ENCODE results near the gene WSCD2.

WSCD2 gene

GRCh38 chr12:108156717-108157116, 27.6 kb downstream of the WSCD2 start:
- DNase-seq (ENCODE audit: low read depth in 2 of 3, low spot score in 2 of 3), result no peak

GRCh38 chr12:108157870-108158459, 28.9 kb downstream of the WSCD2 start:
- DNase-seq (ENCODE audit: low read depth in 2 of 3, low spot score in 2 of 3), result no peak

- no peak for DNase-seq (ENCODE audit: low read depth in 2 of 3, low spot score in 2 of 3)
Observed at GRCh38 chr12:108162207-108162606, 33.1 kb downstream of the WSCD2 start.

- no peak for DNase-seq (ENCODE audit: low read depth in 2 of 3, low spot score in 2 of 3)
Observed at GRCh38 chr12:108166505-108166904, 37.4 kb downstream of the WSCD2 start.

- DNase-seq (ENCODE audit: low read depth in 2 of 3, low spot score in 2 of 3), result no peak
Observed at GRCh38 chr12:108167974-108168373, 38.9 kb downstream of the WSCD2 start.

- DNase-seq (ENCODE audit: low read depth in 2 of 3, low spot score in 2 of 3), result no peak
Observed at GRCh38 chr12:108169708-108170107, 40.6 kb downstream of the WSCD2 start.

- no peak for DNase-seq (ENCODE audit: low read depth in 2 of 3, low spot score in 2 of 3)
Observed at GRCh38 chr12:108170164-108170563, 41.1 kb downstream of the WSCD2 start.

GRCh38 chr12:108172033-108172432, 42.9 kb downstream of the WSCD2 start:
- no peak for DNase-seq (ENCODE audit: low read depth in 2 of 3, low spot score in 2 of 3)

- no peak for DNase-seq (ENCODE audit: low read depth in 2 of 3, low spot score in 2 of 3)
Observed at GRCh38 chr12:108173160-108173559, 44.1 kb downstream of the WSCD2 start.

GRCh38 chr12:108173892-108174291, 44.8 kb downstream of the WSCD2 start:
- DNase-seq (ENCODE audit: low read depth in 2 of 3, low spot score in 2 of 3), result no peak

GRCh38 chr12:108174641-108175040, 45.6 kb downstream of the WSCD2 start:
- no peak for DNase-seq (ENCODE audit: low read depth in 2 of 3, low spot score in 2 of 3)

- DNase-seq (ENCODE audit: low read depth in 2 of 3, low spot score in 2 of 3), result no peak
Observed at GRCh38 chr12:108175310-108175709, 46.2 kb downstream of the WSCD2 start.

GRCh38 chr12:108176292-108176691, 47.2 kb downstream of the WSCD2 start:
- no peak for DNase-seq (ENCODE audit: low read depth in 2 of 3, low spot score in 2 of 3)

- no peak for DNase-seq (ENCODE audit: low read depth in 2 of 3, low spot score in 2 of 3)
Observed at GRCh38 chr12:108177131-108177530, 48.0 kb downstream of the WSCD2 start.

GRCh38 chr12:108179305-108179704, 50.2 kb downstream of the WSCD2 start:
- no peak for DNase-seq (ENCODE audit: low read depth in 2 of 3, low spot score in 2 of 3)

- no peak for DNase-seq (ENCODE audit: low read depth in 2 of 3, low spot score in 2 of 3)
Observed at GRCh38 chr12:108180255-108181094, 51.4 kb downstream of the WSCD2 start.

GRCh38 chr12:108181095-108181454, 52.0 kb downstream of the WSCD2 start:
- DNase-seq (ENCODE audit: low read depth in 2 of 3, low spot score in 2 of 3), result no peak

GRCh38 chr12:108182096-108182495, 53.0 kb downstream of the WSCD2 start:
- no peak for DNase-seq (ENCODE audit: low read depth in 2 of 3, low spot score in 2 of 3)

GRCh38 chr12:108185002-108185401, 55.9 kb downstream of the WSCD2 start:
- no peak for DNase-seq (ENCODE audit: low read depth in 2 of 3, low spot score in 2 of 3)

GRCh38 chr12:108187831-108188230, 58.7 kb downstream of the WSCD2 start:
- no peak for DNase-seq (ENCODE audit: low read depth in 2 of 3, low spot score in 2 of 3)

- DNase-seq (ENCODE audit: low read depth in 2 of 3, low spot score in 2 of 3), result no peak
Observed at GRCh38 chr12:108190529-108190928, 61.4 kb downstream of the WSCD2 start.

- DNase-seq (ENCODE audit: low read depth in 2 of 3, low spot score in 2 of 3), result no peak
Observed at GRCh38 chr12:108191086-108191485, 62.0 kb downstream of the WSCD2 start.

- DNase-seq (ENCODE audit: low read depth in 2 of 3, low spot score in 2 of 3), result no peak
Observed at GRCh38 chr12:108191938-108192337, 62.9 kb downstream of the WSCD2 start.
